Measurements from ENCODE around the gene SENP2. TPM values are rescaled to one million over a fixed set of nuclear protein-coding genes. Genes with fewer than 3 reads are reported as not detected.

The SENP2 gene
- total and polyA plus RNA-seq, 2 of the 13 experiments (the other 11 are each of a cell fraction or from before 2014, with no cell fraction given) = 7.7 to 46.2 TPM

- Histone ChIP-seq H3K4me3 (replicated peaks in 1 of 3; ENCODE audit: insufficient read depth in 1 of 3, low read depth in 2 of 3, low read length in 3 of 3) (no peak overlapping the region), H3K36me3 (replicated peaks in 1 of 2; ENCODE audit: control insufficient read depth in 1 of 2, insufficient read depth in 2 of 2, low read length in 2 of 2) (peaks cover 22 to 77% of the 10 kb centered on the region in 2 experiments), H3K9ac (ENCODE audit: insufficient read depth, low read depth, low read length) (no peak overlapping the region), H4K20me1 (ENCODE audit: insufficient read depth, low read length) (peaks cover 9% of the 10 kb centered on the region; the same call in 1 of the 2 replicates), H3K4me2 (ENCODE audit: low read depth, low read length) (no peak overlapping the region), H3K9me3 (ENCODE audit: low read length) (no peaks in the 10 kb centered on the region), H3K27ac (ENCODE audit: extremely low read length, insufficient read depth, low read length) (no peak overlapping the region), H3K4me1 (ENCODE audit: insufficient read depth, low read length) (no peaks in the 10 kb centered on the region), H3K27me3 (ENCODE audit: control insufficient read depth in 1 of 2, insufficient read depth in 2 of 2, low read length in 2 of 2) (no peaks in the 10 kb centered on the region), H3K79me2 (ENCODE audit: insufficient read depth, low read length) (peaks cover 6% of the 10 kb centered on the region), H2AFZ (ENCODE audit: low read length) (no peak overlapping the region)
- intact Hi-C loops (cut with micrococcal nuclease; ENCODE audit: unreplicated experiment) (no loop called here), in situ Hi-C loops (cut with HindIII; ENCODE audit: extremely low pct_ligation_motif_present, low pct_unique_long_range_greater_than_20kb) (loop anchor here (10.0 kb wide), 1 partner anchor 215 kb away; no protein-coding TSS in a partner anchor)
- ChIA-PET CTCF (ENCODE audit: low intra/inter-chr PET ratio, low total read pairs) (no interaction called here), POLR2A (no interaction called here)
- 96% methylated on average over 4 of the region's 4 CpGs for WGBS (ENCODE audit: low lambda C conversion rate)
- no peak for DNase-seq (ENCODE audit: low spot score)
- ATAC-seq = no peak
- no peak for FAIRE-seq
- TF ChIP-seq MYC (CRISPR knock-in tag; IDR thresholded peaks at IDR 0.05; ENCODE audit: borderline replicate concordance) (no peak), ZNF607 (CRISPR knock-in tag; IDR thresholded peaks at IDR 0.05; ENCODE audit: borderline replicate concordance) (no peak), SYNCRIP (IDR thresholded peaks at IDR 0.05; ENCODE audit: insufficient read depth, low read depth, low read length) (no peak), GATA4 (IDR thresholded peaks at IDR 0.05; ENCODE audit: borderline replicate concordance, low read depth) (no peak), CC2D1A (CRISPR knock-in tag; IDR thresholded peaks at IDR 0.05) (no peak), ZNF335 (CRISPR knock-in tag; IDR thresholded peaks at IDR 0.05) (no peak), RBAK (CRISPR knock-in tag; IDR thresholded peaks at IDR 0.05) (no peak), SMARCC2 (IDR thresholded peaks at IDR 0.05) (no peak), ZBTB42 (CRISPR knock-in tag; IDR thresholded peaks at IDR 0.05) (no peak), SALL1 (CRISPR knock-in tag; IDR thresholded peaks at IDR 0.05) (no peak), ARNTL (CRISPR knock-in tag; IDR thresholded peaks at IDR 0.05) (no peak), FOSL1 (CRISPR knock-in tag; IDR thresholded peaks at IDR 0.05; ENCODE audit: borderline replicate concordance) (no peak), ZNF839 (CRISPR knock-in tag; IDR thresholded peaks at IDR 0.05; ENCODE audit: borderline replicate concordance) (no peak), DPF2 (CRISPR knock-in tag; IDR thresholded peaks at IDR 0.05; ENCODE audit: borderline replicate concordance, low read depth) (no peak), MEF2D (CRISPR knock-in tag; IDR thresholded peaks at IDR 0.05) (no peak), ZMYM3 (CRISPR knock-in tag; IDR thresholded peaks at IDR 0.05) (no peak), XRCC5 (optimal IDR thresholded peaks at IDR 0.05; ENCODE audit: low read length) (no peak), ZNF143 (CRISPR knock-in tag; IDR thresholded peaks at IDR 0.05) (no peak)
- TF ChIP-seq, protein P1, sequence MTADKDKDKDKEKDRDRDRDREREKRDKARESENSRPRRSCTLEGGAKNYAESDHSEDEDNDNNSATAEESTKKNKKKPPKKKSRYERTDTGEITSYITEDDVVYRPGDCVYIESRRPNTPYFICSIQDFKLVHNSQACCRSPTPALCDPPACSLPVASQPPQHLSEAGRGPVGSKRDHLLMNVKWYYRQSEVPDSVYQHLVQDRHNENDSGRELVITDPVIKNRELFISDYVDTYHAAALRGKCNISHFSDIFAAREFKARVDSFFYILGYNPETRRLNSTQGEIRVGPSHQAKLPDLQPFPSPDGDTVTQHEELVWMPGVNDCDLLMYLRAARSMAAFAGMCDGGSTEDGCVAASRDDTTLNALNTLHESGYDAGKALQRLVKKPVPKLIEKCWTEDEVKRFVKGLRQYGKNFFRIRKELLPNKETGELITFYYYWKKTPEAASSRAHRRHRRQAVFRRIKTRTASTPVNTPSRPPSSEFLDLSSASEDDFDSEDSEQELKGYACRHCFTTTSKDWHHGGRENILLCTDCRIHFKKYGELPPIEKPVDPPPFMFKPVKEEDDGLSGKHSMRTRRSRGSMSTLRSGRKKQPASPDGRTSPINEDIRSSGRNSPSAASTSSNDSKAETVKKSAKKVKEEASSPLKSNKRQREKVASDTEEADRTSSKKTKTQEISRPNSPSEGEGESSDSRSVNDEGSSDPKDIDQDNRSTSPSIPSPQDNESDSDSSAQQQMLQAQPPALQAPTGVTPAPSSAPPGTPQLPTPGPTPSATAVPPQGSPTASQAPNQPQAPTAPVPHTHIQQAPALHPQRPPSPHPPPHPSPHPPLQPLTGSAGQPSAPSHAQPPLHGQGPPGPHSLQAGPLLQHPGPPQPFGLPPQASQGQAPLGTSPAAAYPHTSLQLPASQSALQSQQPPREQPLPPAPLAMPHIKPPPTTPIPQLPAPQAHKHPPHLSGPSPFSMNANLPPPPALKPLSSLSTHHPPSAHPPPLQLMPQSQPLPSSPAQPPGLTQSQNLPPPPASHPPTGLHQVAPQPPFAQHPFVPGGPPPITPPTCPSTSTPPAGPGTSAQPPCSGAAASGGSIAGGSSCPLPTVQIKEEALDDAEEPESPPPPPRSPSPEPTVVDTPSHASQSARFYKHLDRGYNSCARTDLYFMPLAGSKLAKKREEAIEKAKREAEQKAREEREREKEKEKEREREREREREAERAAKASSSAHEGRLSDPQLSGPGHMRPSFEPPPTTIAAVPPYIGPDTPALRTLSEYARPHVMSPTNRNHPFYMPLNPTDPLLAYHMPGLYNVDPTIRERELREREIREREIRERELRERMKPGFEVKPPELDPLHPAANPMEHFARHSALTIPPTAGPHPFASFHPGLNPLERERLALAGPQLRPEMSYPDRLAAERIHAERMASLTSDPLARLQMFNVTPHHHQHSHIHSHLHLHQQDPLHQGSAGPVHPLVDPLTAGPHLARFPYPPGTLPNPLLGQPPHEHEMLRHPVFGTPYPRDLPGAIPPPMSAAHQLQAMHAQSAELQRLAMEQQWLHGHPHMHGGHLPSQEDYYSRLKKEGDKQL (CRISPR knock-in tag; IDR thresholded peaks at IDR 0.05; ENCODE audit: low read depth) = no peak
- BruUV-seq (replicated peaks) = no TSS peak
Measured at GRCh38 chr3:185680231-185680630, 94.1 kb downstream of the SENP2 start.

Measured in HepG2 (cell line).